H1 (cell line): ENCODE data around the gene ARID4B. TPM values are rescaled to one million over a fixed set of nuclear protein-coding genes. Genes with fewer than 3 reads are reported as not detected.

Source experiments
- HDAC6 ChIP-seq: IDR thresholded peaks from one replicate; pipeline ENCODE4 v1.7.1; 2012; ENCODE audit warnings: low read depth, mild to moderate bottlenecking, inconsistent platforms, low read length, moderate library complexity
- JUND ChIP-seq: IDR thresholded peaks from 2 replicates; pipeline ENCODE4 v1.6.1; 2011; ENCODE audit warnings: mild to moderate bottlenecking, improper control_type of control experiment, low read length
- SP2 ChIP-seq: IDR thresholded peaks from 2 replicates; pipeline ENCODE4 v1.6.1; 2012; ENCODE audit warnings: mild to moderate bottlenecking, low read length, inconsistent platforms
- microRNA-seq, 2 experiments: library from miRNA; unstranded; fragments of <30 nt; microRNA quantifications; one replicate each; pipeline versions ENCODE4 to v1.2.0, GENCODE V29; 2016 to 2020; ENCODE audit warnings: borderline microRNAs expressed in 2 of 2, borderline number of aligned reads in 2 of 2, borderline replicate concordance in 1 of 2
- polyA plus RNA-seq, 7 experiments: library from polyadenylated mRNA; depleted of rRNA in 3 of 7; stranded (reverse) in 5 of 7; unstranded in 2 of 7; fragments of >200 nt in 5 of 7; fragments of 200-250 nt in 2 of 7; gene quantifications; 1 replicate in 5 of 7; 2 replicates in 1 of 7; 4 replicates in 1 of 7; pipeline versions ENCODE4 v1.2.1 to v1.2.3, GENCODE V29; 2011 to 2013; ENCODE audit warnings: missing spikeins in 2 of 7, mixed read lengths in 2 of 7
- small RNA-seq: library from polyadenylated mRNA; stranded (forward); fragments of <200 nt; extraction: miRNeasy Mini kit (QIAGEN cat#:217004); gene quantifications from one replicate; pipeline ENCODE3, GENCODE V24; 2013; ENCODE audit not compliant: insufficient read depth
- total RNA-seq: library from RNA; stranded (reverse); fragmentation: NEBNext Ultra II Directional; extraction: Animal tissue kit (Norgen Biotek cat#: 25700); gene quantifications from 2 replicates; pipeline ENCODE4 v1.2.1, GENCODE V29; 2021
- TF ChIP-seq, protein P1 (sequence below): IDR thresholded peaks from 2 replicates; pipeline ENCODE4 v1.6.1; 2012; ENCODE audit warnings: inconsistent platforms

The ARID4B gene
- total and polyA plus RNA-seq, 2 of the 8 experiments (the other 6 are each of a cell fraction or from before 2014, with no cell fraction given), result 5.1 to 28.8 TPM

DNA sequence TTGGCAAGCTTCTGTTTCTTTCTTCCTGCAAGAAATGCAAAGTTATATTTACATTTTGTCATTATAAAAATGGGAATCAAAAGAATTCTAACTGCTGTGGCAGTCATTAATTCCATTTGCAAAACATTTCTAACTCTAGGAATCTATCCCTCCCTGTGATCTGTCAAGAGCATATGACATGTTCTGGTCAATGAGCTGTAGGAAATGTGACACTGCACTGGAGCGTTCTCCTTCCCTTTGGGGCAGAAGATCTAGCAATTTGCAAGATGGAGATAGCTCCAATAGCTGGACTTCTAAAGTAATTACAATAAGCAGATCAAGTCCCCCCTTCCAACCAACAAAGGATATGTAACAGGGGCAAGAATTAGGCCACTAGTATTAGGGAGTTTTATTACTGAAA, 205.6 kb downstream of the ARID4B start (continued):
- TF ChIP-seq, protein P1, sequence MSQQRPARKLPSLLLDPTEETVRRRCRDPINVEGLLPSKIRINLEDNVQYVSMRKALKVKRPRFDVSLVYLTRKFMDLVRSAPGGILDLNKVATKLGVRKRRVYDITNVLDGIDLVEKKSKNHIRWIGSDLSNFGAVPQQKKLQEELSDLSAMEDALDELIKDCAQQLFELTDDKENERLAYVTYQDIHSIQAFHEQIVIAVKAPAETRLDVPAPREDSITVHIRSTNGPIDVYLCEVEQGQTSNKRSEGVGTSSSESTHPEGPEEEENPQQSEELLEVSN, result no peak
- TF ChIP-seq HDAC6, result no peak
- TF ChIP-seq JUND, result no peak
- TF ChIP-seq SP2, result no peak

Small RNAs within 50 kb of the gene (microRNA-seq; reads per million reads assigned to microRNA genes)
- gene MIR4753, result 0 to 0.23 reads per million in 2 experiments

Small RNAs within 50 kb of the gene (small RNA-seq; reads per million reads assigned to genes)
- not detected for gene AL391994.1
- gene MIR4753, result 1.0 reads per million
- gene SNORA14B, result 4.8 reads per million, percentile 60 among the genes with 10 or more reads in this experiment

Other genes with a start within 250 kb of the ARID4B start
- 151 and 168 TPM in 2 replicates for gene TOMM20, start 199.3 kb downstream of the ARID4B start, total RNA-seq
- 47.7 and 71.4 TPM in 2 replicates for gene TOMM20, start 199.3 kb downstream of the ARID4B start, polyA plus RNA-seq (2011; rRNA removed)
- 108 and 115 TPM in 2 replicates for gene RBM34, start 166.9 kb downstream of the ARID4B start, total RNA-seq
- gene RBM34, start 166.9 kb downstream of the ARID4B start, polyA plus RNA-seq (2011; rRNA removed), result 18.8 and 28.7 TPM in 2 replicates
- gene GGPS1, start 391 bp upstream of the ARID4B start, total RNA-seq, result 40.4 and 43.6 TPM in 2 replicates
- 10.9 and 20.9 TPM in 2 replicates for gene GGPS1, start 391 bp upstream of the ARID4B start, polyA plus RNA-seq (2011; rRNA removed)
- 42.9 and 44.1 TPM in 2 replicates for gene TBCE, start 39.2 kb upstream of the ARID4B start, total RNA-seq
- 14.5 and 22.7 TPM in 2 replicates for gene TBCE, start 39.2 kb upstream of the ARID4B start, polyA plus RNA-seq (2011; rRNA removed)
- 36.4 and 39.4 TPM in 2 replicates for gene B3GALNT2, start 176.3 kb upstream of the ARID4B start, total RNA-seq
- 12.2 and 15.4 TPM in 2 replicates for gene B3GALNT2, start 176.3 kb upstream of the ARID4B start, polyA plus RNA-seq (2011; rRNA removed)